HG03066 (cell line): Measurements from ENCODE around the gene IQSEC3.
"Not testable (repeated sequence)": the region's sequence is repeated elsewhere in the genome, so short reads cannot be mapped to it uniquely, and the experiment has no call there.

Source experiments
- ATAC-seq: cut with Tn5 transposase; IDR thresholded peaks from one replicate; pipeline ENCODE4 v1.9.1; 2021; ENCODE audit warnings: low read depth; ENCODE audit not compliant: unreplicated experiment

The IQSEC3 gene

GRCh38 chr12:77769-78383, 11.3 kb downstream of the IQSEC3 start:
- not testable (repeated sequence) for ATAC-seq

GRCh38 chr12:78981-79380, 12.4 kb downstream of the IQSEC3 start:
- ATAC-seq = no peak

- no peak for ATAC-seq
Observed at GRCh38 chr12:80681-81190, 14.2 kb downstream of the IQSEC3 start.

- ATAC-seq = no peak
Observed at GRCh38 chr12:82740-83139, 16.2 kb downstream of the IQSEC3 start.

GRCh38 chr12:84056-84455, 17.5 kb downstream of the IQSEC3 start:
- ATAC-seq = no peak

- no peak for ATAC-seq
Observed at GRCh38 chr12:85191-85666, 18.7 kb downstream of the IQSEC3 start.

- ATAC-seq = no peak
Observed at GRCh38 chr12:87315-87714, 20.7 kb downstream of the IQSEC3 start.

GRCh38 chr12:87856-88255, 21.3 kb downstream of the IQSEC3 start:
- ATAC-seq = no peak

- ATAC-seq = no peak
Observed at GRCh38 chr12:89653-90052, 23.1 kb downstream of the IQSEC3 start.

- ATAC-seq = no peak
Observed at GRCh38 chr12:91213-91612, 24.6 kb downstream of the IQSEC3 start.

GRCh38 chr12:93266-94005, 26.9 kb downstream of the IQSEC3 start:
- ATAC-seq = no peak

GRCh38 chr12:96543-96942, 30.0 kb downstream of the IQSEC3 start:
- ATAC-seq = no peak

GRCh38 chr12:98924-99352, 32.4 kb downstream of the IQSEC3 start:
- ATAC-seq = no peak

- no peak for ATAC-seq
Observed at GRCh38 chr12:99605-100004, 33.0 kb downstream of the IQSEC3 start.

GRCh38 chr12:101969-102878, 35.7 kb downstream of the IQSEC3 start:
- ATAC-seq = no peak

GRCh38 chr12:102879-103168, 36.3 kb downstream of the IQSEC3 start:
- no peak for ATAC-seq

- no peak for ATAC-seq
Observed at GRCh38 chr12:103169-103981, 36.8 kb downstream of the IQSEC3 start.

- ATAC-seq = no peak
Observed at GRCh38 chr12:104551-105081, 38.0 kb downstream of the IQSEC3 start.

GRCh38 chr12:105696-106095, 39.1 kb downstream of the IQSEC3 start:
- no peak for ATAC-seq

- peak; percentile 71 for ATAC-seq
Observed at GRCh38 chr12:106118-106591, 39.6 kb downstream of the IQSEC3 start.
